Activated CD4-positive, alpha-beta memory T cell treated with anti-CD3 and anti-CD28 coated beads, Interleukin-2, amount 10 ng/mL, durations not matched to agents 7 days and 5 days (primary cell): ENCODE results near the gene OOSP1. TPM values are rescaled to one million over a fixed set of nuclear protein-coding genes. Genes with fewer than 3 reads are reported as not detected.

Experiments used
- total RNA-seq, 2 experiments: library from RNA; stranded (reverse); gene quantifications; one replicate each; pipeline ENCODE4 v1.2.3, GENCODE V29; 2021

Gene OOSP1
- total RNA-seq, 2 experiments from 2014 or later: not detected

Other genes starting within 250 kb of the OOSP1 start
- not detected for gene OR10V1, start 224.6 kb upstream of the OOSP1 start, total RNA-seq
- 10 to 100 TPM; 89.1 to 92.3 TPM for gene STX3, start 183.1 kb upstream of the OOSP1 start, total RNA-seq
- 10 to 100 TPM; 77.0 to 77.7 TPM for gene MRPL16, start 127.7 kb upstream of the OOSP1 start, total RNA-seq
- gene CBLIF, start 92.9 kb upstream of the OOSP1 start, total RNA-seq: not detected
- gene TCN1, start 71.9 kb upstream of the OOSP1 start, total RNA-seq: not detected
- gene OOSP3, start 59.6 kb upstream of the OOSP1 start, total RNA-seq: not detected
- not detected for gene OOSP4A, start 25.6 kb downstream of the OOSP1 start, total RNA-seq
- gene OOSP4B, start 78.7 kb downstream of the OOSP1 start, total RNA-seq: not detected
- not detected for gene OOSP2, start 102.0 kb downstream of the OOSP1 start, total RNA-seq
- gene MS4A3, start 118.2 kb downstream of the OOSP1 start, total RNA-seq: not detected
- gene MS4A2, start 150.2 kb downstream of the OOSP1 start, total RNA-seq: not detected
- gene MS4A6A, start 244.7 kb downstream of the OOSP1 start, total RNA-seq: not detected